Measurements from ENCODE around the gene SCYL1. TPM values are rescaled to one million over a fixed set of nuclear protein-coding genes. Genes with fewer than 3 reads are reported as not detected.
A peak's percentile ranks its signal among the peaks of the same experiment; 100 is the strongest.

The SCYL1 gene
- total and polyA plus RNA-seq, 2 experiments from 2014 or later: 146 to 168 TPM

DNA sequence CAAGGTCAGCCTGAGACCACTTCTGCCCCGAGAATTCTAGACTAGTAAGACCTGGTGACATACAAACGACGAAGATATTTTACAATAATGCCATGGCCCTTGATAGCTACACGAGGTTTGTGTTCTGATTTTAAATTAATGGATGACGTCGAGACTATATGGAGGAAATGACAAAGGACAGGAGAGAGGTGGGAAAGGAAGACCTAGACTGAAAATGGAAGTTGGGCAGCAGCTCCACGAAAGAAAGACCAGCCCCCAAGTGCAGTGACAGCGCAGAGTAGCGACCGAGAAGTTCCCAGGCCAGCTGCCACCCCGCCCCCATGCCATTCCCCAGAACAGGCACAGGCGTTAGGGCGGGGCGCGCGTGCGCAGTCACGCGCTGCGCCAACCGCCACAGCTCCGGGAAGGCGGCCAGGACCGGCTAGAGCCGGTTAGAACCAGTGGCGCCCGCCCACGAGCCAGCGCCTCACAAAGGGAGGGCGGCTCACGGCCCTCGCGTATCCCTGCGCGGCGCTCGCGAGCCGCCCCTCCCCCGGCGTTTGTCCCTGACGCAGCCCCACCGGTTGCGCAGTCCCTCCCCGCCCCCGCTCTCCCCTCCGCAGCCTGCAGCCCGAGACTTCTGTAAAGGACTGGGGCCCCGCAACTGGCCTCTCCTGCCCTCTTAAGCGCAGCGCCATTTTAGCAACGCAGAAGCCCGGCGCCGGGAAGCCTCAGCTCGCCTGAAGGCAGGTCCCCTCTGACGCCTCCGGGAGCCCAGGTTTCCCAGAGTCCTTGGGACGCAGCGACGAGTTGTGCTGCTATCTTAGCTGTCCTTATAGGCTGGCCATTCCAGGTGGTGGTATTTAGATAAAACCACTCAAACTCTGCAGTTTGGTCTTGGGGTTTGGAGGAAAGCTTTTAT lies 27.5 kb upstream of the SCYL1 start:
- H3K36me3 ChIP-seq: peaks cover 24% of the 10 kb centered on the region
- H3K4me3 ChIP-seq: peak overlapping the region; percentile 99
- TF ChIP-seq CTCF (IDR thresholded peaks at IDR 0.05; ENCODE audit: low read depth, low read length): peak; percentile 9
- peaks cover 38% of the 10 kb centered on the region for H3K4me1 ChIP-seq (ENCODE audit: low read depth)
- H3K9me3 ChIP-seq (ENCODE audit: low read depth): no peaks in the 10 kb centered on the region
- DNase-seq (ENCODE audit: low read depth in 1 of 2, low spot score in 1 of 2): peak; percentile 98 to 100
- no peaks in the 10 kb centered on the region for H3K27me3 ChIP-seq
- H3K27ac ChIP-seq: peak overlapping the region; percentile 100

DNA sequence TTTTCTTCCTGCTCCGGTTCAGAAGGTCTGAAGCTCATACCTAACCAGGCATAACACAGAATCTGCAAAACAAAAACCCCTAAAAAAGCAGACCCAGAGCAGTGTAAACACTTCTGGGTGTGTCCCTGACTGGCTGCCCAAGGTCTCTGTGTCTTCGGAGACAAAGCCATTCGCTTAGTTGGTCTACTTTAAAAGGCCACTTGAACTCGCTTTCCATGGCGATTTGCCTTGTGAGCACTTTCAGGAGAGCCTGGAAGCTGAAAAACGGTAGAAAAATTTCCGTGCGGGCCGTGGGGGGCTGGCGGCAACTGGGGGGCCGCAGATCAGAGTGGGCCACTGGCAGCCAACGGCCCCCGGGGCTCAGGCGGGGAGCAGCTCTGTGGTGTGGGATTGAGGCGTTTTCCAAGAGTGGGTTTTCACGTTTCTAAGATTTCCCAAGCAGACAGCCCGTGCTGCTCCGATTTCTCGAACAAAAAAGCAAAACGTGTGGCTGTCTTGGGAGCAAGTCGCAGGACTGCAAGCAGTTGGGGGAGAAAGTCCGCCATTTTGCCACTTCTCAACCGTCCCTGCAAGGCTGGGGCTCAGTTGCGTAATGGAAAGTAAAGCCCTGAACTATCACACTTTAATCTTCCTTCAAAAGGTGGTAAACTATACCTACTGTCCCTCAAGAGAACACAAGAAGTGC lies 26.7 kb upstream of the SCYL1 start:
- Histone ChIP-seq H3K36me3 (peaks cover 32% of the 10 kb centered on the region), H3K27ac (peak overlapping the region; percentile 100), H3K4me3 (peak overlapping the region; percentile 99), H3K4me1 (ENCODE audit: low read depth) (peaks cover 30% of the 10 kb centered on the region), H3K27me3 (no peaks in the 10 kb centered on the region), H3K9me3 (ENCODE audit: low read depth) (no peaks in the 10 kb centered on the region)
- no peak for TF ChIP-seq CTCF (IDR thresholded peaks at IDR 0.05; ENCODE audit: low read depth, low read length)
- DNase-seq (ENCODE audit: low read depth in 1 of 2, low spot score in 1 of 2): peak; percentile 63 to 84

GRCh38 chr11:65498727-65498976 lies 26.2 kb upstream of the SCYL1 start:
- Histone ChIP-seq H3K36me3 (peaks cover 37% of the 10 kb centered on the region), H3K4me3 (peak overlapping the region; percentile 99), H3K27ac (peak overlapping the region; percentile 100), H3K4me1 (ENCODE audit: low read depth) (peaks cover 26% of the 10 kb centered on the region), H3K9me3 (ENCODE audit: low read depth) (no peaks in the 10 kb centered on the region), H3K27me3 (no peaks in the 10 kb centered on the region)
- no peak for TF ChIP-seq CTCF (IDR thresholded peaks at IDR 0.05; ENCODE audit: low read depth, low read length)
- DNase-seq (ENCODE audit: low read depth in 1 of 2, low spot score in 1 of 2): no peak

DNA sequence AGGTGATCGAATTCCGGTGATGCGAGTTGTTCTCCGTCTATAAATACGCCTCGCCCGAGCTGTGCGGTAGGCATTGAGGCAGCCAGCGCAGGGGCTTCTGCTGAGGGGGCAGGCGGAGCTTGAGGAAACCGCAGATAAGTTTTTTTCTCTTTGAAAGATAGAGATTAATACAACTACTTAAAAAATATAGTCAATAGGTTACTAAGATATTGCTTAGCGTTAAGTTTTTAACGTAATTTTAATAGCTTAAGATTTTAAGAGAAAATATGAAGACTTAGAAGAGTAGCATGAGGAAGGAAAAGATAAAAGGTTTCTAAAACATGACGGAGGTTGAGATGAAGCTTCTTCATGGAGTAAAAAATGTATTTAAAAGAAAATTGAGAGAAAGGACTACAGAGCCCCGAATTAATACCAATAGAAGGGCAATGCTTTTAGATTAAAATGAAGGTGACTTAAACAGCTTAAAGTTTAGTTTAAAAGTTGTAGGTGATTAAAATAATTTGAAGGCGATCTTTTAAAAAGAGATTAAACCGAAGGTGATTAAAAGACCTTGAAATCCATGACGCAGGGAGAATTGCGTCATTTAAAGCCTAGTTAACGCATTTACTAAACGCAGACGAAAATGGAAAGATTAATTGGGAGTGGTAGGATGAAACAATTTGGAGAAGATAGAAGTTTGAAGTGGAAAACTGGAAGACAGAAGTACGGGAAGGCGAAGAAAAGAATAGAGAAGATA lies 25.7 kb upstream of the SCYL1 start, which contains the start of gene MALAT1:
MALAT1 (plus strand) TSS at position 69 of the 736 bp plus-strand sequence.
- DNase-seq (ENCODE audit: low read depth in 1 of 2, low spot score in 1 of 2): peak; percentile 94 to 98
- no peak for TF ChIP-seq CTCF (IDR thresholded peaks at IDR 0.05; ENCODE audit: low read depth, low read length)

GRCh38 chr11:65499713-65500386 lies 25.0 kb upstream of the SCYL1 start:
- H3K36me3 ChIP-seq: peaks cover 49% of the 10 kb centered on the region
- peak overlapping the region; percentile 99 for H3K4me3 ChIP-seq
- peaks cover 16% of the 10 kb centered on the region for H3K4me1 ChIP-seq (ENCODE audit: low read depth)
- H3K27ac ChIP-seq: peak overlapping the region; percentile 100
- no peak for TF ChIP-seq CTCF (IDR thresholded peaks at IDR 0.05; ENCODE audit: low read depth, low read length)
- no peak for DNase-seq (ENCODE audit: low read depth in 1 of 2, low spot score in 1 of 2)
- H3K27me3 ChIP-seq: no peaks in the 10 kb centered on the region
- H3K9me3 ChIP-seq (ENCODE audit: low read depth): no peaks in the 10 kb centered on the region

More for the DNA sequence above, 25.7 kb upstream of the SCYL1 start, which contains the start of gene MALAT1:
- H3K36me3 ChIP-seq: peaks cover 42% of the 10 kb centered on the region
- peaks cover 21% of the 10 kb centered on the region for H3K4me1 ChIP-seq (ENCODE audit: low read depth)
- H3K4me3 ChIP-seq: peak within 1 kb of the TSS; percentile 99
- H3K27me3 ChIP-seq: no peaks in the 10 kb centered on the region
- H3K9me3 ChIP-seq (ENCODE audit: low read depth): no peaks in the 10 kb centered on the region
- H3K27ac ChIP-seq: peak within 1 kb of the TSS; percentile 100
